Smooth muscle cell (in vitro differentiated cells): ENCODE results near the gene TAL2. TPM values are rescaled to one million over a fixed set of nuclear protein-coding genes. Genes with fewer than 3 reads are reported as not detected.
A peak's percentile ranks its signal among the peaks of the same experiment; 100 is the strongest.

Experiments used
- DNase-seq: peaks from one replicate; lab custom pipeline; 2025; ENCODE audit not compliant: unreplicated experiment; lab: John Stamatoyannopoulos, UW
- H2AFZ ChIP-seq: fragments of 200-600 bp; sonication (generic); 2 replicates; pipeline ENCODE4 v1.6.0; 2016; ENCODE audit warnings: antibody characterized with exemption, low read depth, mild to moderate bottlenecking
- H3F3A ChIP-seq: fragments of 200-600 bp; sonication (generic); 2 replicates; pipeline ENCODE4 v1.6.0; 2017; ENCODE audit warnings: antibody characterized with exemption, low read depth
- H3K27ac ChIP-seq: fragments of 200-600 bp; sonication (generic); 2 replicates; pipeline ENCODE4 v1.5.1; 2016; ENCODE audit warnings: low read depth, mild to moderate bottlenecking
- H3K27me3 ChIP-seq: fragments of 200-600 bp; sonication (generic); 2 replicates; pipeline ENCODE4 v1.6.1; 2016; ENCODE audit warnings: low read depth, mild to moderate bottlenecking
- H3K36me3 ChIP-seq: fragments of 200-600 bp; sonication (generic); 2 replicates; pipeline ENCODE4 v1.5.1; 2016; ENCODE audit warnings: low read depth
- H3K4me1 ChIP-seq: fragments of 200-600 bp; sonication (generic); 2 replicates; pipeline ENCODE4 v1.5.1; 2016; ENCODE audit warnings: low read depth
- H3K4me2 ChIP-seq: fragments of 200-600 bp; sonication (generic); 2 replicates; pipeline ENCODE4 v1.6.0; 2016; ENCODE audit warnings: mild to moderate bottlenecking
- H3K4me3 ChIP-seq: fragments of 200-600 bp; sonication (generic); 2 replicates; pipeline ENCODE4 v1.5.1; 2016; ENCODE audit warnings: mild to moderate bottlenecking
- H3K79me2 ChIP-seq: fragments of 200-600 bp; sonication (generic); 2 replicates; pipeline ENCODE4 v1.6.0; 2016; ENCODE audit warnings: low read depth, mild to moderate bottlenecking
- H3K9ac ChIP-seq: fragments of 200-600 bp; sonication (generic); 2 replicates; pipeline ENCODE4 v1.6.0; 2016; ENCODE audit warnings: low read depth
- H3K9me3 ChIP-seq: fragments of 200-600 bp; sonication (generic); replicated peaks from 2 replicates; pipeline ENCODE4 v1.5.1; 2016; ENCODE audit warnings: low read depth
- H4K20me1 ChIP-seq: fragments of 200-600 bp; sonication (generic); 2 replicates; pipeline ENCODE4 v1.6.0; 2016; ENCODE audit warnings: low read depth
- WGBS: methylation state at CpG from one replicate; pipeline ENCODE4 v1.1.7; 2016; ENCODE audit warnings: low lambda C conversion rate; 5-methylcytosine and 5-hydroxymethylcytosine counted together
- polyA plus RNA-seq: library from polyadenylated mRNA; unstranded; fragments of >200 nt; fragmentation: Nextera tagmentation; extraction: Ambion mirVana; gene quantifications from 2 replicates; pipeline ENCODE4 v1.2.1, GENCODE V29; 2016
- total RNA-seq: library from RNA; depleted of rRNA; stranded (reverse); fragments of >200 nt; gene quantifications from 2 replicates; pipeline ENCODE4 v1.2.3, GENCODE V29; 2014
- TF ChIP-seq, protein P1 (sequence below): fragments of 200-600 bp; sonication (generic); IDR thresholded peaks from 2 replicates; pipeline ENCODE4 v1.5.1; 2017; ENCODE audit warnings: borderline replicate concordance, mild to moderate bottlenecking, antibody characterized with exemption; ENCODE audit not compliant: insufficient read depth, poor library complexity, severe bottlenecking

Gene TAL2
- total and polyA plus RNA-seq, 2 experiments from 2014 or later, result 0.49 to 0.59 TPM

DNA sequence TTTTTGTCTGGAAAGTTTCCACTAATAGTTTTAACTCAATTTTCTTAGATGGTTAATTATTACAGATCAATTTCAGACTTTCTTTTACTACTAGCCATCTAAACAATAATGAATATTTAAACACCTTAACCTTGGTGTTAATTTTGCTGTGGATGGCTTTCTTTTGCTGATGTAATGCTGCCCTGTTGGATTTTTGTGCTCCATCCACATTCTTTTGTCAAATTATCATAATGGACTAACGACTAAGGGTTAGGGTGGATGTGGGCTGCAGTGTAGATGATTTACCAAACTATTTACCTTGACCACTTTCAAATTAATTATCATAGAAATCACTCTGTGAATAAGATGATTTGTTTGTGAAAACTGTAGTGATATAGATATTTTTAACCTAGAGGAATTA is 16.5 kb downstream of the TAL2 start:
- no peak overlapping the region for H3K27ac ChIP-seq
- no peaks in the 10 kb centered on the region for H3K27me3 ChIP-seq
- H4K20me1 ChIP-seq, result no peaks in the 10 kb centered on the region
- no peaks in the 10 kb centered on the region for H3K79me2 ChIP-seq
- H3K4me1 ChIP-seq, result peaks cover 27% of the 10 kb centered on the region
- WGBS, result 42% methylated on average over 1 of the region's 1 CpG
- TF ChIP-seq, protein P1, sequence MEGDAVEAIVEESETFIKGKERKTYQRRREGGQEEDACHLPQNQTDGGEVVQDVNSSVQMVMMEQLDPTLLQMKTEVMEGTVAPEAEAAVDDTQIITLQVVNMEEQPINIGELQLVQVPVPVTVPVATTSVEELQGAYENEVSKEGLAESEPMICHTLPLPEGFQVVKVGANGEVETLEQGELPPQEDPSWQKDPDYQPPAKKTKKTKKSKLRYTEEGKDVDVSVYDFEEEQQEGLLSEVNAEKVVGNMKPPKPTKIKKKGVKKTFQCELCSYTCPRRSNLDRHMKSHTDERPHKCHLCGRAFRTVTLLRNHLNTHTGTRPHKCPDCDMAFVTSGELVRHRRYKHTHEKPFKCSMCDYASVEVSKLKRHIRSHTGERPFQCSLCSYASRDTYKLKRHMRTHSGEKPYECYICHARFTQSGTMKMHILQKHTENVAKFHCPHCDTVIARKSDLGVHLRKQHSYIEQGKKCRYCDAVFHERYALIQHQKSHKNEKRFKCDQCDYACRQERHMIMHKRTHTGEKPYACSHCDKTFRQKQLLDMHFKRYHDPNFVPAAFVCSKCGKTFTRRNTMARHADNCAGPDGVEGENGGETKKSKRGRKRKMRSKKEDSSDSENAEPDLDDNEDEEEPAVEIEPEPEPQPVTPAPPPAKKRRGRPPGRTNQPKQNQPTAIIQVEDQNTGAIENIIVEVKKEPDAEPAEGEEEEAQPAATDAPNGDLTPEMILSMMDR, result no peak
- no peak overlapping the region for H3K9ac ChIP-seq
- DNase-seq, result no peak
- peaks cover 5% of the 10 kb centered on the region for H3F3A ChIP-seq
- no peak overlapping the region for H3K4me2 ChIP-seq
- no peak overlapping the region for H2AFZ ChIP-seq
- H3K4me3 ChIP-seq, result no peak overlapping the region
- no peaks in the 10 kb centered on the region for H3K9me3 ChIP-seq
- H3K36me3 ChIP-seq, result no peaks in the 10 kb centered on the region

DNA sequence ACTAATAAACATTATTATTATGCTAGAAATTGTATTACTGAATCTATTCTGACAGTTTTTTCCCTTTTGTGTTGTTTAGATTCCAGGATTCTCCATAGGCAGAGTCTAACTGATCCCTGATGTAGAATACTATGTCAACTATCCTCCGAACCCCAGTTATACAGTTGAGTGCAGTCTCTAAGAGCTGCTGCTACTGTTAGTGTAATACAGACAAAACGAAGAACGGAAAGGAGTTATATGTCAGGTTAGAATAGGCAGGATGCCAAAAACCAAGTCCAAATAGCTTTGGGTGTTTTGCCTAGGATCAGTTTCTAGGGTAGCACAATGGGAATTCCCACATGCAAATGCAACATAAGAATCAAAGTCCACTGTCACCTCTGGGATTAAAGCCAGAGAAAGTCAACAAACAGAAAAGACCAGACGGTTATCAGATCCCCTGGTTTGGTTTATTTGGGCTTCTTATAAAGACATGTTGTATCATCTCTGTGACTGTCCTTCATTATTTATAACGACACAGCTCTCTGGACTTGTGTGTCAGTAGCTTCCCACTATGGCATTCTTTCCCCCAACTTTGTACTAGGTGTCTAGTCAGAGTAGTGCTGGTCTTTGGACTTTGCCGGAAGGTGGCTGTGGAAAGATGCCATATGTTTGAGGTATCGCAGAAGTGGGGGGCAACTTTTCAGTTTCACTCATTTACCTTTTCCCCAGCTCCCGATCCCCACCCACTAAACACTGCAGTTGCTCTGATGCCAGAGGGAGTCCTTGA is 17.2 kb downstream of the TAL2 start:
- no peak for DNase-seq
- Histone ChIP-seq H3K4me1 (peaks cover 27% of the 10 kb centered on the region), H3K79me2 (no peaks in the 10 kb centered on the region), H3K4me2 (no peak overlapping the region), H3K27ac (no peak overlapping the region), H3K27me3 (no peaks in the 10 kb centered on the region), H3K36me3 (no peaks in the 10 kb centered on the region), H2AFZ (no peak overlapping the region), H4K20me1 (no peaks in the 10 kb centered on the region), H3K9me3 (no peaks in the 10 kb centered on the region), H3F3A (peaks cover 5% of the 10 kb centered on the region), H3K9ac (no peak overlapping the region), H3K4me3 (no peak overlapping the region)
- TF ChIP-seq, protein P1, result no peak
- WGBS, result 79% methylated on average over 8 of the region's 8 CpGs

DNA sequence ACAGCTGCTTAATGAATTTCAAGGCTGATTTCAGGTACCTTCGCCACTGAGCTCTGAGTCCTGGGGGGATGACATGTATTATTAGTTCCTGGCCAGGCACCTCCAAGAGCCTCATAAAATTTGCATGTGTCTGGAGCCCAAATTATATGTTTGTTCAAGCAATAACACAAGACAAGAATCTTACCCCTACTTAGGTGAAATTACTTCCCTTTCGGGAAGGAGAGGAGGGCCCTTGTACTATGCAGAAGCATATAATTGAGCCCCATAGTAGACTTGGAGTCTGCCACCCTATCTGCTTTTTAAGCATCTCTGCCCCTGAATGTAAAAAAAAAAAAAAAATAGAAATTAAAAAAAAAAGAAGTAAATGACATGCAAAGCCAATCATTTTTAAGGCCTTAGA is 19.1 kb downstream of the TAL2 start:
- peaks cover 15% of the 10 kb centered on the region for H3K4me1 ChIP-seq
- H3K4me2 ChIP-seq, result no peak overlapping the region
- no peaks in the 10 kb centered on the region for H3K36me3 ChIP-seq
- H3F3A ChIP-seq, result peaks cover 5% of the 10 kb centered on the region
- H3K79me2 ChIP-seq, result no peaks in the 10 kb centered on the region
- H4K20me1 ChIP-seq, result no peaks in the 10 kb centered on the region
- H3K27me3 ChIP-seq, result no peaks in the 10 kb centered on the region
- TF ChIP-seq, protein P1, result no peak
- no peak overlapping the region for H3K9ac ChIP-seq
- H3K4me3 ChIP-seq, result no peak overlapping the region
- no peak for DNase-seq
- H3K27ac ChIP-seq, result peak overlapping the region; percentile 51
- no peaks in the 10 kb centered on the region for H3K9me3 ChIP-seq
- WGBS, result 53% methylated on average over 2 of the region's 2 CpGs
- H2AFZ ChIP-seq, result no peak overlapping the region

DNA sequence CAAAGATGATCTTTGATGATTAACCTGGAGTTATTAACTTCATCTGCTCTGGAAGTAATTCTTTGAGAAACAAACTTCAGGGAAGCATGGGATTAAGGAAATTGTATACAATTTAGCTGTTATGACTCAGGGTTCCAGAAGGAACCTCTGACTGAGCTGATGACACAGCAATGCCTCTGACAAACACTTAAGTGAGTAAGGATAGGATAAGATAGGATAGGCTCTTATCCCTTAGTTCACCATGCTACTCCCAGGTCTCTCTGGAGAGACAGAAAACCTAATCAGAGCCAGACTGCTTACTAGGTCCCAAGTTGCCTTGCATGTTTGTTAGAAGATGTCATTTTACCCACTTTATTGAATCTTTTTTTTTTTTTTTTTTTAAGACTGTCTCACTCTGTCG is 19.5 kb downstream of the TAL2 start:
- Histone ChIP-seq H3K36me3 (no peaks in the 10 kb centered on the region), H3K9ac (no peak overlapping the region), H3K27ac (peak overlapping the region; percentile 80), H3K4me2 (no peak overlapping the region), H3K27me3 (no peaks in the 10 kb centered on the region), H4K20me1 (no peaks in the 10 kb centered on the region), H3F3A (peaks cover 5% of the 10 kb centered on the region), H3K79me2 (no peaks in the 10 kb centered on the region), H3K9me3 (no peaks in the 10 kb centered on the region), H3K4me1 (peaks cover 15% of the 10 kb centered on the region), H2AFZ (no peak overlapping the region), H3K4me3 (no peak overlapping the region)
- DNase-seq, result no peak
- TF ChIP-seq, protein P1, result no peak
- 29% methylated on average over 1 of the region's 1 CpG for WGBS
